Endodermal cell (in vitro differentiated cells): ENCODE data around the gene EIF5A2. TPM values are rescaled to one million over a fixed set of nuclear protein-coding genes. Genes with fewer than 3 reads are reported as not detected.

Experiments
- DNase-seq: peaks from one replicate; pipeline ENCODE4 v3.0.0-alpha.2; 2017
- H3K27ac ChIP-seq: 2 replicates; pipeline ENCODE4 v1.5.1; 2013; ENCODE audit warnings: mild to moderate bottlenecking, low read depth, low read length, moderate library complexity
- H3K27me3 ChIP-seq: 2 replicates; pipeline ENCODE4 v1.6.1; 2013; ENCODE audit warnings: mild to moderate bottlenecking, low read length, moderate library complexity; ENCODE audit not compliant: insufficient read depth, control insufficient read depth, poor library complexity, severe bottlenecking
- H3K36me3 ChIP-seq: 2 replicates; pipeline ENCODE4 v1.7.0; 2013; ENCODE audit warnings: mild to moderate bottlenecking, low read length, moderate library complexity; ENCODE audit not compliant: control insufficient read depth, insufficient read depth
- H3K4me1 ChIP-seq: one replicate; pipeline ENCODE4 v1.7.0; 2013; ENCODE audit warnings: low read length; ENCODE audit not compliant: control insufficient read depth, insufficient read depth
- H3K4me3 ChIP-seq: 2 replicates; pipeline ENCODE4 v1.5.1; 2013; ENCODE audit warnings: mild to moderate bottlenecking, low read length, moderate library complexity
- H3K9ac ChIP-seq: 2 replicates; pipeline ENCODE4 v1.6.1; 2013; ENCODE audit warnings: mild to moderate bottlenecking, low read length, moderate library complexity; ENCODE audit not compliant: poor library complexity, severe bottlenecking; ENCODE audit errors: extremely low read depth
- H3K9me3 ChIP-seq: 2 replicates; pipeline ENCODE4 v1.6.1; 2013; ENCODE audit warnings: mild to moderate bottlenecking, low read length, moderate library complexity; ENCODE audit not compliant: control insufficient read depth
- H3K27ac Mint-ChIP-seq: 2 replicates; pipeline ENCODE4 v1.8.0; 2020; ENCODE audit warnings: mixed read lengths
- H3K27me3 Mint-ChIP-seq: 2 replicates; pipeline ENCODE4 v1.8.0; 2021; ENCODE audit warnings: mild to moderate bottlenecking, mixed read lengths; ENCODE audit not compliant: insufficient read depth
- H3K36me3 Mint-ChIP-seq: 2 replicates; pipeline ENCODE4 v1.8.0; 2020; ENCODE audit warnings: low read depth, mixed read lengths
- H3K4me1 Mint-ChIP-seq: 2 replicates; pipeline ENCODE4 v1.8.0; 2020; ENCODE audit warnings: mixed read lengths
- H3K4me3 Mint-ChIP-seq: 2 replicates; pipeline ENCODE4 v1.8.0; 2020; ENCODE audit warnings: mild to moderate bottlenecking, moderate library complexity, mixed read lengths
- H3K9me3 Mint-ChIP-seq: 2 replicates; pipeline ENCODE4 v1.8.0; 2020; ENCODE audit warnings: mild to moderate bottlenecking, mixed read lengths
- WGBS, 2 experiments: methylation state at CpG; one replicate each; pipeline versions ENCODE4 v1.1.5 to v1.1.7; 2013; ENCODE audit warnings: missing lambda C conversion rate in 2 of 2, mixed read lengths in 1 of 2; ENCODE audit not compliant: insufficient coverage in 1 of 2, insufficient read length in 1 of 2; 5-methylcytosine and 5-hydroxymethylcytosine counted together
- total RNA-seq, 2 donors: library from RNA; stranded (reverse); fragmentation: NEBNext Ultra II Directional in 1 of 2; extraction: Animal tissue kit (Norgen Biotek cat#: 25700) in 1 of 2; gene quantifications; 2 replicates in 1 of 2; 3 replicates in 1 of 2; pipeline ENCODE4 v1.2.1, GENCODE V29; 2021
- TF ChIP-seq, protein P1 (sequence below): fragments of 200-600 bp; sonication (generic); conservative IDR thresholded peaks from 2 replicates; pipeline ENCODE4 v1.5.0; 2021; ENCODE audit warnings: antibody characterized with exemption, mild to moderate bottlenecking

Gene EIF5A2
- total RNA-seq, 2 donors from 2014 or later: 8.4 to 12.4 TPM

DNA sequence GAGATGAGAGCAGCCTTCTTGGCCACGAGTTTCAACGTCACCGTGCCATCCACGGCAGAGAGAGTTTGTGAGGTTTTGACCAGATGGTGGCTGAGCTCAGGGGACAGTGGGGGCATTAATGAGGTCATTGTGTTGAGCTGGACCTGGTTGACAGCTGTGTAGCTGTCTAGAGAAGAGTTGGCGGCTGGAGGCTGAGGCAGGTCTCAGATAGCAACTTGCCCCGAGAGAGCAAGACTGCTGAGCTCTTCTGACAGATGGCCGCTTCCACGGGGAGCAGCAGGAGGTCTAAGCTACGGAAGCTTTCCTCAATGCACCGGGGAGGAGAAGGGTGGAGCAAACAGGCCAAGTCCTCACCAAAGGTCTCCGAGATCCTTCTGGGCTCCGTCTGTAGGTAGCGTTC lies 44.8 kb upstream of the EIF5A2 start:
- Histone ChIP-seq H3K27me3 (no peaks in the 10 kb centered on the region), H3K9me3 (no peaks in the 10 kb centered on the region), H3K4me3 (no peak overlapping the region), H3K36me3 (no peaks in the 10 kb centered on the region), H3K4me1 (no peaks in the 10 kb centered on the region), H3K9ac (no peak overlapping the region), H3K27ac (no peak overlapping the region)
- 89 to 90% methylated on average over 13 of the region's 13 CpGs for WGBS, 2 experiments
- H3K27ac Mint-ChIP-seq: no peak overlapping the region
- H3K36me3 Mint-ChIP-seq: no peaks in the 10 kb centered on the region
- H3K9me3 Mint-ChIP-seq: peaks cover 2% of the 10 kb centered on the region
- TF ChIP-seq, protein P1, sequence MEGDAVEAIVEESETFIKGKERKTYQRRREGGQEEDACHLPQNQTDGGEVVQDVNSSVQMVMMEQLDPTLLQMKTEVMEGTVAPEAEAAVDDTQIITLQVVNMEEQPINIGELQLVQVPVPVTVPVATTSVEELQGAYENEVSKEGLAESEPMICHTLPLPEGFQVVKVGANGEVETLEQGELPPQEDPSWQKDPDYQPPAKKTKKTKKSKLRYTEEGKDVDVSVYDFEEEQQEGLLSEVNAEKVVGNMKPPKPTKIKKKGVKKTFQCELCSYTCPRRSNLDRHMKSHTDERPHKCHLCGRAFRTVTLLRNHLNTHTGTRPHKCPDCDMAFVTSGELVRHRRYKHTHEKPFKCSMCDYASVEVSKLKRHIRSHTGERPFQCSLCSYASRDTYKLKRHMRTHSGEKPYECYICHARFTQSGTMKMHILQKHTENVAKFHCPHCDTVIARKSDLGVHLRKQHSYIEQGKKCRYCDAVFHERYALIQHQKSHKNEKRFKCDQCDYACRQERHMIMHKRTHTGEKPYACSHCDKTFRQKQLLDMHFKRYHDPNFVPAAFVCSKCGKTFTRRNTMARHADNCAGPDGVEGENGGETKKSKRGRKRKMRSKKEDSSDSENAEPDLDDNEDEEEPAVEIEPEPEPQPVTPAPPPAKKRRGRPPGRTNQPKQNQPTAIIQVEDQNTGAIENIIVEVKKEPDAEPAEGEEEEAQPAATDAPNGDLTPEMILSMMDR: no peak
- no peak for DNase-seq
- H3K4me1 Mint-ChIP-seq: peaks cover 3% of the 10 kb centered on the region
- H3K4me3 Mint-ChIP-seq: no peak overlapping the region
- no peaks in the 10 kb centered on the region for H3K27me3 Mint-ChIP-seq

DNA sequence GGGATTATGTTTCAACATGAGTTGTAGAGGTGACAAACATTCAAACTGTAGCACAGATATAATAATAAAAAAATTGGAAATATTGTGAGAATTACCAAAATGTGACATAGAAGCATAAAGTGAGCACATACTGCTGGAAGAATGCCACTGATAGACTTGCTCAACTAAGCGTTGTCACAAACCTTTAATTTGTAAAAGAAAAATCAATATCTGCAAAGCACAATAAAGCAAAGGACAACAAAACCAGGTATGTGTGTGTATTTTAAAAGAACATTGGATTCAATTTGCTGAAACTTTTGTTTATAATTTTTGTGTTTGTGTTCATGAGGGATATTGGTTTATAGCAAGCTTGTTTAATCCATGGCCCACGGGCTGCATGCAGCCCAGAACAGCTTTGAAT lies 40.8 kb upstream of the EIF5A2 start:
- Mint-ChIP-seq H3K36me3 (peaks cover 4% of the 10 kb centered on the region), H3K27me3 (peaks cover 3% of the 10 kb centered on the region), H3K4me3 (no peak overlapping the region), H3K9me3 (peaks cover 30% of the 10 kb centered on the region), H3K4me1 (no peaks in the 10 kb centered on the region), H3K27ac (no peak overlapping the region)
- no peak overlapping the region for H3K27ac ChIP-seq
- no peak overlapping the region for H3K9ac ChIP-seq
- no peaks in the 10 kb centered on the region for H3K4me1 ChIP-seq
- H3K4me3 ChIP-seq: no peak overlapping the region
- no peaks in the 10 kb centered on the region for H3K27me3 ChIP-seq
- no peak for DNase-seq
- H3K9me3 ChIP-seq: peaks cover 20% of the 10 kb centered on the region
- TF ChIP-seq, protein P1: no peak
- H3K36me3 ChIP-seq: no peaks in the 10 kb centered on the region
- WGBS, 2 experiments: 89 to 100% methylated on average over 2 of the region's 2 CpGs

DNA sequence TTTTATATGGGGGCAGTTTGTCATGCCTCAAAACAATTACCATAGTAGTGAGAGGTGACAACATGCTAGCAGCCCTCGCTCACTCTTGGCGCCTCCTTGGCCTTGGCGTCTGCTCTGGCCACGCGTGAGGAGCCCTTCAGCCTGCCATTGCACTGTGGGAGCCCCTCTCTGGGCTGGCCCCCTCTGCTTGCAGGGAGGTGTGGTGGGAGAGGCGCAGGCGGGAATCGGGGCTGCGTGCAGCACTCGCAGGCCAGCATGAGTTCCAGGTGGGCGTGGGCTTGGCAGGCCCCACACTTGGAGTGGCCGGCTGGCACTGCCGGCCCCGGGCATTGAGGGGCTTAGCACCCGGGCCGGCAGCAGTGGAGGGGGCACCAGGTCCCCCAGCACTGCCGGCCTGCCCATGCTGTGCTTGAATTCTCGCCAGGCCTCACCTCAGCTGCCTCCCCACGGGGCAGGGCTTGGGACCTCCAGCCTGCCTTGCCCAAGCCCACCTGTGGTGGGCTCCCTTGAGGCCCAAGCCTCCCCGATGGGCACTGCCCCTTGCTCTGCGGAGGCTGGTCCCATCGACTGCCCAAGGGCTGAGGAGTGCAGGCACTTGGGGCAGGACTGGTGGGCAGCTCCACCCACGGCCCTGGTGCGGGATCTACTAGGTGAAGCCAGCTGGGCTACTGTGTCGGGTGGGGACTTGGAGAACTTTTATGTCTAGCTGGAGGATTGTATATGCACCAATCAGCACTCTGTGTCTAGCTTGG lies 38.8 kb upstream of the EIF5A2 start:
- H3K4me1 Mint-ChIP-seq: no peaks in the 10 kb centered on the region
- no peak overlapping the region for H3K4me3 ChIP-seq
- H3K27ac ChIP-seq: no peak overlapping the region
- peaks cover 3% of the 10 kb centered on the region for H3K27me3 Mint-ChIP-seq
- TF ChIP-seq, protein P1: no peak
- H3K27me3 ChIP-seq: no peaks in the 10 kb centered on the region
- H3K9ac ChIP-seq: no peak overlapping the region
- H3K9me3 ChIP-seq: peaks cover 25% of the 10 kb centered on the region
- 95 to 98% methylated on average over 7 to 25 of the region's 25 CpGs for WGBS, 2 experiments
- no peak overlapping the region for H3K4me3 Mint-ChIP-seq
- H3K36me3 ChIP-seq: no peaks in the 10 kb centered on the region
- no peaks in the 10 kb centered on the region for H3K4me1 ChIP-seq
- H3K27ac Mint-ChIP-seq: no peak overlapping the region
- no peak for DNase-seq
- peaks cover 4% of the 10 kb centered on the region for H3K36me3 Mint-ChIP-seq
- peaks cover 42% of the 10 kb centered on the region for H3K9me3 Mint-ChIP-seq
